ENCODE results near the gene SPSB4. TPM values are rescaled to one million over a fixed set of nuclear protein-coding genes. Genes with fewer than 3 reads are reported as not detected.

The SPSB4 gene
- total and polyA plus RNA-seq, 2 donors (not counting 3 experiments of a cell fraction or from before 2014, with no cell fraction given), result 0.06 to 0.22 TPM

GRCh38 chr3:141096164-141096563 lies 45.0 kb downstream of the SPSB4 start:
- H4K20me1 ChIP-seq (replicated peaks; ENCODE audit: control insufficient read depth, extremely low read depth, insufficient read depth, low read length), result no peaks in the 10 kb centered on the region
- TF ChIP-seq, protein P1, sequence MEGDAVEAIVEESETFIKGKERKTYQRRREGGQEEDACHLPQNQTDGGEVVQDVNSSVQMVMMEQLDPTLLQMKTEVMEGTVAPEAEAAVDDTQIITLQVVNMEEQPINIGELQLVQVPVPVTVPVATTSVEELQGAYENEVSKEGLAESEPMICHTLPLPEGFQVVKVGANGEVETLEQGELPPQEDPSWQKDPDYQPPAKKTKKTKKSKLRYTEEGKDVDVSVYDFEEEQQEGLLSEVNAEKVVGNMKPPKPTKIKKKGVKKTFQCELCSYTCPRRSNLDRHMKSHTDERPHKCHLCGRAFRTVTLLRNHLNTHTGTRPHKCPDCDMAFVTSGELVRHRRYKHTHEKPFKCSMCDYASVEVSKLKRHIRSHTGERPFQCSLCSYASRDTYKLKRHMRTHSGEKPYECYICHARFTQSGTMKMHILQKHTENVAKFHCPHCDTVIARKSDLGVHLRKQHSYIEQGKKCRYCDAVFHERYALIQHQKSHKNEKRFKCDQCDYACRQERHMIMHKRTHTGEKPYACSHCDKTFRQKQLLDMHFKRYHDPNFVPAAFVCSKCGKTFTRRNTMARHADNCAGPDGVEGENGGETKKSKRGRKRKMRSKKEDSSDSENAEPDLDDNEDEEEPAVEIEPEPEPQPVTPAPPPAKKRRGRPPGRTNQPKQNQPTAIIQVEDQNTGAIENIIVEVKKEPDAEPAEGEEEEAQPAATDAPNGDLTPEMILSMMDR (IDR thresholded peaks at IDR 0.05; ENCODE audit: extremely low read depth in 1 of 2, insufficient read depth in 1 of 2, low read depth in 1 of 2, low read length in 2 of 2), result no peak
- TF ChIP-seq JUN (IDR thresholded peaks at IDR 0.05; ENCODE audit: borderline replicate concordance, insufficient read depth, insufficient read length, low read depth) (no peak), GATA2 (IDR thresholded peaks at IDR 0.05; ENCODE audit: insufficient read depth, insufficient read length, low read depth, low read length) (no peak)
- H3K9me3 ChIP-seq (replicated peaks; ENCODE audit: control insufficient read depth, insufficient read depth, low read length), result no peaks in the 10 kb centered on the region
- no TSS peak for BruUV-seq (replicated peaks)
- no peak overlapping the region for H3K4me3 ChIP-seq (replicated peaks in 1 of 3; ENCODE audit: insufficient read depth in 1 of 3, low read depth in 1 of 3, low read length in 3 of 3)
- H2AFZ ChIP-seq (ENCODE audit: low read depth, low read length), result no peak overlapping the region
- no peak for FAIRE-seq
- no peak overlapping the region for H3K27ac ChIP-seq (ENCODE audit: insufficient read depth, low read depth, low read length)
- H3K27me3 ChIP-seq (ENCODE audit: control insufficient read depth in 2 of 2, insufficient read depth in 2 of 2, low read length in 2 of 2), result no peaks in the 10 kb centered on the region
- H3K4me2 ChIP-seq (ENCODE audit: insufficient read depth, low read length), result no peak overlapping the region
- ChIA-PET CTCF (interaction anchor here (1.1 to 2.2 kb wide), 2 partner anchors 9 to 19 kb away, joined by 3 to 11 read pairs; no protein-coding TSS in a partner anchor), POLR2A (no interaction called here)
- no peak for DNase-seq (ENCODE audit: low read depth, low spot score)
- dilution Hi-C loops (cut with MboI; ENCODE audit: extremely low pct_ligation_motif_present, low sequenced_read_pairs) (no loop called here), intact Hi-C loops (cut with micrococcal nuclease) (no loop called here)
- H3K4me1 ChIP-seq (ENCODE audit: control insufficient read depth, extremely low read depth, insufficient read depth, low read length), result no peaks in the 10 kb centered on the region
- H3K9ac ChIP-seq (replicated peaks; ENCODE audit: extremely low read depth, insufficient read depth, low read length), result no peak overlapping the region
- no peaks in the 10 kb centered on the region for H3K79me2 ChIP-seq (ENCODE audit: control insufficient read depth, insufficient read depth, low read length)
- H3K36me3 ChIP-seq (ENCODE audit: control insufficient read depth in 2 of 2, extremely low read depth in 1 of 2, insufficient read depth in 2 of 2, low read length in 2 of 2), result no peaks in the 10 kb centered on the region
- H3K9me1 ChIP-seq (replicated peaks; ENCODE audit: control insufficient read depth, extremely low read depth, insufficient read depth, low read length), result no peaks in the 10 kb centered on the region

GRCh38 chr3:141096981-141097380 lies 45.8 kb downstream of the SPSB4 start:
- DNase-seq (ENCODE audit: low read depth, low spot score), result no peak
- intact Hi-C loops (cut with micrococcal nuclease) (no loop called here), dilution Hi-C loops (cut with MboI; ENCODE audit: extremely low pct_ligation_motif_present, low sequenced_read_pairs) (no loop called here)
- H3K9me3 ChIP-seq (replicated peaks; ENCODE audit: control insufficient read depth, insufficient read depth, low read length), result no peaks in the 10 kb centered on the region
- H3K36me3 ChIP-seq (ENCODE audit: control insufficient read depth in 2 of 2, extremely low read depth in 1 of 2, insufficient read depth in 2 of 2, low read length in 2 of 2), result no peaks in the 10 kb centered on the region
- no peak overlapping the region for H3K4me3 ChIP-seq (replicated peaks in 1 of 3; ENCODE audit: insufficient read depth in 1 of 3, low read depth in 1 of 3, low read length in 3 of 3)
- H2AFZ ChIP-seq (ENCODE audit: low read depth, low read length), result no peak overlapping the region
- no peaks in the 10 kb centered on the region for H3K4me1 ChIP-seq (ENCODE audit: control insufficient read depth, extremely low read depth, insufficient read depth, low read length)
- H3K9ac ChIP-seq (replicated peaks; ENCODE audit: extremely low read depth, insufficient read depth, low read length), result no peak overlapping the region
- H3K4me2 ChIP-seq (ENCODE audit: insufficient read depth, low read length), result no peak overlapping the region
- POLR2A ChIA-PET, result no interaction called here
- no peak for FAIRE-seq
- no peak overlapping the region for H3K27ac ChIP-seq (ENCODE audit: insufficient read depth, low read depth, low read length)
- H3K27me3 ChIP-seq (ENCODE audit: control insufficient read depth in 2 of 2, insufficient read depth in 2 of 2, low read length in 2 of 2), result no peaks in the 10 kb centered on the region
- BruUV-seq (replicated peaks), result no TSS peak
- H3K9me1 ChIP-seq (replicated peaks; ENCODE audit: control insufficient read depth, extremely low read depth, insufficient read depth, low read length), result no peaks in the 10 kb centered on the region
- CTCF ChIA-PET, result interaction anchor here (1.1 to 2.2 kb wide), 2 partner anchors 9 to 18 kb away, joined by 3 to 11 read pairs; no protein-coding TSS in a partner anchor
- H4K20me1 ChIP-seq (replicated peaks; ENCODE audit: control insufficient read depth, extremely low read depth, insufficient read depth, low read length), result no peaks in the 10 kb centered on the region
- no peaks in the 10 kb centered on the region for H3K79me2 ChIP-seq (ENCODE audit: control insufficient read depth, insufficient read depth, low read length)
- TF ChIP-seq MYC (IDR thresholded peaks at IDR 0.05; ENCODE audit: low read depth, low read length), result no peak
- TF ChIP-seq, protein P1 (IDR thresholded peaks at IDR 0.05; ENCODE audit: extremely low read depth in 1 of 2, insufficient read depth in 1 of 2, low read depth in 1 of 2, low read length in 2 of 2), result no peak
- no peak for TF ChIP-seq POLR2A (IDR thresholded peaks at IDR 0.05; ENCODE audit: low read depth, low read length)
- TF ChIP-seq POLR2AphosphoS5 (IDR thresholded peaks at IDR 0.05; ENCODE audit: insufficient read depth, low read depth, low read length), result no peak
- TF ChIP-seq EZH2 (IDR thresholded peaks at IDR 0.05; ENCODE audit: borderline replicate concordance, low read depth, low read length, severe bottlenecking), result no peak
- TF ChIP-seq JUN (IDR thresholded peaks at IDR 0.05; ENCODE audit: borderline replicate concordance, insufficient read depth, insufficient read length, low read depth), result no peak
- TF ChIP-seq MAX (IDR thresholded peaks at IDR 0.05; ENCODE audit: insufficient read depth, insufficient read length), result no peak
- TF ChIP-seq GATA2 (IDR thresholded peaks at IDR 0.05; ENCODE audit: insufficient read depth, insufficient read length, low read depth, low read length), result no peak
